GF-D8 (cell line): ENCODE data around the gene SPTBN4.
"Not testable (repeated sequence)": the region's sequence is repeated elsewhere in the genome, so short reads cannot be mapped to it uniquely, and the experiment has no call there.

Experiments
- DNase-seq: peaks from one replicate; lab custom pipeline; 2025; lab: John Stamatoyannopoulos, UW

Gene SPTBN4

GRCh38 chr19:40465025-40465556, 1.7 kb upstream of the SPTBN4 start:
- DNase-seq = peak; percentile 82

DNA sequence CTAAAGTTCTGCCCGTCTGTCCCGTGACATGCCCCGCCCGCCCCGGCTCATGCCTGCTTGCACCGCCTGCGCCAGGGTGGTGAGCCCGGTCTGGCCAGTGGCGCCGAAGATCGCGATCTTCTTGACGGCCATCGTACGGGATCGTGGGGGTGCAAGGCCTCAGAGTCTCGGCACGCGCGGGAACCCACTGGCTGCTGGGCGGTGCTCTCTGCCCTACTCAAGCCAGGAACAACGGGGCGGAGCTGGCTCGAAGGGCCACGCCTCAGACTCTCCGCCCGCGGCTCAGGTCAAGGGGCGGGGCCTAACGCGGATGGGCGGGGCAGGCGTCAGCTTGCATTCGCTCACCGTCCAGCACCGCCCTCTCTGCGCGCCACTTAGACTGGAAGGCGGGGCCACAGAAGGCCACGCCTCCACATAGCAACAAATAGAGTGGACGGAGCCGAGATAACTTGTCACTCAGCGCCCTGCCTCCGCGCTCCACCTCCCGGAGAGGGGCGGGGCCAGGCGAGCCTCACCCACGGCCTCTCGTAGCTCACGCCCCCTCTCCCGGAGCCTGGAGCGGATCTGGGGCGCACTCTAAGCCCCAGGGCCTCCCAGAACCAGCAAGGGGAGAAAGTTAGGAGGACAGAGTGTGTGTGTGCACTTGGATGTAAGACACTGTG, 1.1 kb upstream of the SPTBN4 start, which contains the start of gene BLVRB:
Gene BLVRB, minus strand, starts transcription at position 189 of the 662 bp plus-strand sequence. Its CDS starts 57 bp downstream, at position 132.
- DNase-seq = peak; percentile 95

DNA sequence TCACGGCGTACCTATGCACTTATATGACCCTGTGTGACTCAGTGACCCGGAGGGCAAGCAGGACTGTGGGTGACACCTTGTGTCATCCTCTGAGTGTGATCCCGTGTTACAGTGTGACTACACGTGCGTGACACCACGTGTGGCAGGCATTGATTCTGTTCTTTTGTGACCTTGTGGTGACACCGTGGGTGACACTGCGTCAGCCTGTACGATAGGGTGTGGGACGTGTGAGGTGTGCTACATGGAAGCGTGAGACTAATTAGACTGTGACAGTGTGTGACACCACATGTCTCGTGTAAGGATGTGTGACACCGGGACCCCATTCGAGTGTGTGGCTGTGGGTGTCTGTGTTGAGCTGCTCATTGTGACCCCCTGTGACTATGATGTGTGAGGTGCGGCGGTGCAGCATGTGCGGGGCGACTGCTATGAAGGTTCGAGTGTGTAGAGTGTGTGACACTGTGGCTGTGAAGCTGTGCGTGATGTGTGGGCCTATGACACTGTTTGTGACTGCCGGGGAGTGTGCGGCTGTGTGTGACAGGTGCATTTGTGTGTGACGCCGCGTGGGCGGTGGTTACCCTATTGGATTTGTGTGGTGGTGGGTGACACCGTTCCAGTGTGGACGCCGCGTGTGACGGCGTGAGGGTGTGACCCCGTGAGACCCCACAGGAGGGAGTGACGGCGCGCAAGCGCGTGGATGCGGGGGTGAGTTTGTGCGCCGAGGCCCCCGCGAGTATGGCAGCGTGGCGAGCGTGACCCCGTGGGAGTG, 399 bp upstream of the SPTBN4 start:
- DNase-seq = no peak

DNA sequence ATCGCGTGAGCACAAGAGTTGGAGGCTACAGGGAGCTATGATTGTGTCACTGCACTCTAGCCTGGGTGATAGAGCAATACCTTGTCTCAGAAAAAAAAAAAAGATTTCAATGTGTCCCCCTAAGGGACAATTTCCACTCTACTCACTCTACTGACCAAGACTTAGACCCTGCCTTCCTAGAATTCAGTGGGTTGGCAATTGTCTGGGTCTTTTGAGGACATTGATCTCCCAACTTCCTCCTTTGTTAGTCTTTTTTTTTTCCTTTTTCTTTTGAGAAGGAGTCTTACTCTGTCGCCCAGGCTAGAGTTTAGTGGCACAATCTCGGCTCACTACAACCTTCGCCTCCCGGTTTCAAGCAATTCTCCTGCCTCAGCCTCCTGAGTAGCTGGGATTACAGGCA, 2.2 kb downstream of the SPTBN4 start:
- DNase-seq = no peak

- DNase-seq = no peak
These were observed 4.3 kb downstream of the SPTBN4 start for GRCh38 chr19:40471111-40471510.

- DNase-seq = no peak
These were observed 5.7 kb downstream of the SPTBN4 start for GRCh38 chr19:40472516-40472915.

DNA sequence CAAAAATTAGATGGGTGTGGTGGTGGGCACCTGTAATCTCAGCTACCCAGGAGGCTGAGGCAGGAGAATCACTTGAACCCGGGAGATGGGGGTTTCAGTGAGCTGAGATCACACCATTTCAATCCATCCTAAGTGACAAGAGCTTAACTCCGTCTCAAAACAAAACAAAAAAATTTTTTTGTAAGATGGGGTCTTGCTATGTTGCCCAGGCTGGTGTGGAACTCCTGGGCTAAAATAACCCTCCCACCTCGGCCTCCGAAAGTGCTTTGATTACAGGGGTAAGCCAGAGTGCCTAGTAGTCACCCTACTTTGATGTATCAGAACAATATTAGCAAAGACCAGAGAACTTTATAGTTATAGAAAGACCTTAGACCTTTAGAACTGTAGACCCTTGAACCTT, 7.9 kb downstream of the SPTBN4 start:
- no peak for DNase-seq

DNA sequence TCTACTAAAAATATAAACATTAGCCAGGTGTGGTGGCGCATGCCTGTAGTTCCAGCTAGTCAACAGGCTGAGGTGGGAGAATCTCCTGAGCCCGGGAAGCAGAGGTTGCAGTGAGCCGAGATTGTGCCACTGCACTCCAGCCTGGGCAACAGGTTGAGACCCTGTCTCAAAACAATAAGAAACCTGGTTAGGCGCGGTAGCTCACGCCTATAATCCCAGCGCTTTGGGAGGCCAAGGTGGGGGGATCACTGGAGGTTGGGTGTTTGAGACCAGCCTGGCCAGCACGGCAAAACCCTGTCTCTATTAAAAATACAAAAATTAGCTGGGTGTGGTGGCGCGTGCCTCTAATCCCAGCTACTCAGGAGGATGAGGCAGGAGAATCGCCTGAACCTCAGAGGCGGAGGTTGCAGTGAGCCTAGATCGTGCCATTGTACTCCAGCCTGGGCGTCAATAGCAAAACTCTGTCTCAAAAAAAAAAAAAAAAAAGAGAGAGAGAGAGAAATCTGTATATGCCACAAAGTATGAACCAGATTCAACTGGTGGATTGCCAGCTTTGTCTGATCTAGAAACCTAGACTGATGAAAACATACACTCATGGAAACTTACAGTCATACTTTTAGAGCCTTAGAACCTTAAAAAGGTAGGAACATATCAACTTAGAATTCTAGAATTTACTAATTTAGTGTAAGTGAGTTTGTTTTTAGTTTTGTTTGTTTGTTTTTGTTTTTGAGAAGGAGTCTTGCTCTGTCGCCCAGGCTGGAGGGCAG, 9.3 kb downstream of the SPTBN4 start:
- not testable (repeated sequence) for DNase-seq

DNA sequence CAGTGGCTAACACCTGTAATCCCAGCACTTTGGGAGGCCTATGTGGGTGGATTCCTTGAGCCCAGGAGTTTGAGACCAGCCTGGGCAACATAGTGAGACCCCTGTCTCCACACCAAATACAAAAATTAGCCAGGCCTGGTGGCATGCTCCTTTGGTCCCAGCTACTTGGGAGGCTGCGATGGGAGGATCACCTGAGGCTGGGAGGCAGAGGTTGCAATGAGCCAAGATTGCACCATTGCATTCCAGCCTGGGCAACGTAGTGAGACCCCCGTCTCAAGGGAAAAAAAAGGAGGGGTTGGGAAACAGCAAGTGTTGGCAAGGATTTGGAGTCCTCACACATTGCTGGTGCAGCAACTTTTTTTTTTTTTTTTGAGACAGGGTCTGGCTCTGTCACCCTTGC, 19.2 kb downstream of the SPTBN4 start:
- DNase-seq = no peak

DNA sequence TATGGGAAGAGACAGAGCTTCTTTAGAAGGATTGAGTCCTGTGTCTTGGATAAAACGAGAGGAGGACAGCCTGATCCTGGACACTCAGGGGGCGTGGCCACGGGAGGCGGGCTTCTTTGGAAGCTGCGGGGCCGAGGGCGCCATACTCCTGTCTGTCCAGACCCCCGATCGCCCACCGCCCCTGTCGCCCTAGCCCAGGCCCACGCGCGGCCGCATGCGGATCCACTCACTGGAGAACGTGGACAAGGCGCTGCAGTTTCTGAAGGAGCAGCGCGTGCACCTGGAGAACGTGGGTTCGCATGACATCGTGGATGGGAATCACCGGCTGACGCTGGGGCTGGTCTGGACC, 23.1 kb downstream of the SPTBN4 start:
- DNase-seq = no peak

DNA sequence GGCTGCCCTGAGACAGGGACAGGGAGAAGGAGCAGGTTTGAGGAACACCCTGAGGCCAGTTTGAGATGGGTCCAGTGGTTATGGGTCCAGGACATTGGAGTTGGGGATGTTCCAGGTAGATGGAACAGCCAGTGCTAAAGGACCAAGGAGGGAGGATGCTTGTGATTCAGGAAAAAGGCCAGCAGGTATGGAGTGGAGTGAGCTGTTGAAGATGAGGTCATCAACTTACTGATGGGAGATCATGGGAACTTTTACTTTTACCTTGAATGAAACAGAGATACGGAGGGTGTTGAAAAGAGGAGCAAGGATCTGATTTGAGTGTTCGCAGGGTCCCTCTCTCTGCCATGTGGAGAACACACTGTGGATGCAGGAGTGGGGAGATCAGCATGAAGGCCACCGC, 25.5 kb downstream of the SPTBN4 start:
- DNase-seq = no peak

DNA sequence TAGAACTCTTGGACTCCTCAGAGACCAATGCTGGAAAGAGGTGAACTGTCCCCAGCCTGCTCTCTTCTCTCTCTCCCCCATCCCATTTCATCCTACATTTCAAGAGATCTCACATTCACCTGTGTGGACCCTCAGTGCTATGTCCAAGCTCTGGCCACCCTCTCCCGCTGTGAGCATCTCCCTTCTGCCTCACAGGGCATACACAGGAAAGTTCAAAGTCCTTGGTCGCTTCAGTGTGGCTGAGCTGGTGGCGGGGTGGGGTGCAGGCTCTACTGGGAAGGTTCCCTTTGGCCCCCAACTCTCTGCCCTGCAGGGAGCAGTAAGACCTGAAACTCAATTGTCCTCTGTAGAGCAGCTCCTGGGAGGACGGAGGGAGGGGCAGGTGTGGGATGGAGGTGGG, 27.0 kb downstream of the SPTBN4 start:
- DNase-seq = no peak

GRCh38 chr19:40494191-40494838, 27.5 kb downstream of the SPTBN4 start:
- no peak for DNase-seq

GRCh38 chr19:40497214-40497613, 30.4 kb downstream of the SPTBN4 start:
- DNase-seq = no peak

GRCh38 chr19:40499320-40499719, 32.5 kb downstream of the SPTBN4 start:
- DNase-seq = no peak

GRCh38 chr19:40500678-40501530, 34.1 kb downstream of the SPTBN4 start:
- DNase-seq = not testable (repeated sequence)

DNA sequence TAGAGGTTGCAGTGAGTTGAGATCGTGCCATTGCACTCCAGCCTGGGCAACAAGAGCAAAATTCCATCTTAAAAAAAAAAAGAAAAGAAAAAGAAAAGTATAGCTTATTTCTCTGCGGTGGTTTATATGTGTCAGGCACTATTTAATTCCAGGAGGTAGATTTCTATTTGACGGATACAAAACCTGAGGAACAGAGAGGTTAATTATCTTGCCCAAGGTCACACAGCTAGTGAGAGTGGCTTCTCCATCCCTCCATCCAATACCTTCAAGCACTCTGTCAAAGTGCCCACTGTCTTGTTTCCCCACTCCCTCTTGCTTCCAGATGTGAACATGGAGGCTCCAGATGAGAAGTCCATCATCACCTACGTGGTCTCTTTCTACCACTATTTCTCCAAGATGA, 34.8 kb downstream of the SPTBN4 start:
- no peak for DNase-seq

- DNase-seq = no peak
These were observed 35.3 kb downstream of the SPTBN4 start for GRCh38 chr19:40502081-40502480.

DNA sequence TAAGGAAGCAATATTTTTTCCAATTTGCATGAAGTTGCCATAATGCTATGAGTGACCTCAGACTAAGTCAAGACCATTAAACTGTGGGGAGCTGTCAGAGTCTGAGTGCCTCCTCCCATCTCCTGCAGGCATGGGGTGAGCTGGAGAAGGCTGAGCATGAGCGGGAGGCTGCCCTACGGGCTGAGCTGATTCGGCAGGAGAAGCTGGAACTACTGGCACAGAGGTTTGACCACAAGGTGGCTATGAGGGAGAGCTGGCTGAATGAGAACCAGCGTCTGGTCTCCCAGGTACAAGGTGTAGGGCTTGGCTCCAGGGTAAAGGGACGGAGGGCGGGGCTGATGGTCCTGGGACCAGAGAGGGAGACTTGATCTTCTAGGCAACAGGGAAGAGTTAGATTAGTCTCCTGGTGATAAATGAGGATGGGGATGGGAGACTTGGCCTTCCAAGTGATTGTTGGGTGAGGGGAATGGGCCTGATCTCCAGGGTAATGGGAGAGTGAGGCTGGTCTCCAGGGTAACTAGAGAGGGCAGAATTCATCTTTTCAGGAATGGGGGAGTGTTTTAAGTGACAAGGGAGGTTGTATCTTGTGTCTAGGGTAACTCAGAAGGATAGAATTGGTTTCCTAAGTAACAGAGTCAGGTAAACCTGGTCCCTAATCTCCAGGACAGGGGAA, 36.0 kb downstream of the SPTBN4 start:
- no peak for DNase-seq

- no peak for DNase-seq
These were observed 36.5 kb downstream of the SPTBN4 start for GRCh38 chr19:40503320-40503695.

- DNase-seq = no peak
These were observed 39.3 kb downstream of the SPTBN4 start for GRCh38 chr19:40506099-40506498.
